Astrocyte (in vitro differentiated cells and primary cell): ENCODE measurements around the gene IGFALS. TPM values are rescaled to one million over a fixed set of nuclear protein-coding genes. Genes with fewer than 3 reads are reported as not detected.

Experiments used
- DNase-seq: peaks from one replicate; pipeline ENCODE4 v3.0.0-alpha.2; 2010; ENCODE audit warnings: low read depth
- FAIRE-seq: peaks from 2 replicates; lab custom pipeline; 2011; peaks lifted over from hg19 to GRCh38; lab: Jason Lieb, UNC
- H2AFZ ChIP-seq: 2 replicates; pipeline ENCODE4 v1.6.0; 2012; ENCODE audit warnings: low read depth, low read length, inconsistent platforms
- H3K27ac ChIP-seq: 2 replicates; pipeline ENCODE4 v1.5.1; 2011; ENCODE audit warnings: low read depth, low read length, inconsistent platforms
- H3K27me3 ChIP-seq: 2 replicates; pipeline ENCODE4 v1.6.0; 2011; ENCODE audit warnings: low read length, inconsistent platforms; ENCODE audit not compliant: insufficient read depth
- H3K36me3 ChIP-seq: 2 replicates; pipeline ENCODE4 v1.5.1; 2011; ENCODE audit warnings: low read length, inconsistent platforms; ENCODE audit not compliant: insufficient read depth
- H3K4me1 ChIP-seq: 2 replicates; pipeline ENCODE4 v1.5.1; 2011; ENCODE audit warnings: low read length, inconsistent platforms; ENCODE audit not compliant: insufficient read depth
- H3K4me2 ChIP-seq: 2 replicates; pipeline ENCODE4 v1.6.0; 2012; ENCODE audit warnings: low read length, inconsistent platforms
- H3K4me3 ChIP-seq: 2 replicates; pipeline ENCODE4 v1.5.1; 2011; ENCODE audit warnings: low read depth, mild to moderate bottlenecking, low read length, inconsistent platforms; ENCODE audit not compliant: insufficient read depth
- H3K79me2 ChIP-seq: 2 replicates; pipeline ENCODE4 v1.6.0; 2012; ENCODE audit warnings: mild to moderate bottlenecking, low read length, inconsistent platforms; ENCODE audit not compliant: insufficient read depth
- H3K9ac ChIP-seq: 2 replicates; pipeline ENCODE4 v1.6.0; 2012; ENCODE audit warnings: mild to moderate bottlenecking, low read length, inconsistent platforms
- H3K9me3 ChIP-seq: 2 replicates; pipeline ENCODE4 v1.5.1; 2012; ENCODE audit warnings: low read depth, mild to moderate bottlenecking, low read length, inconsistent platforms; ENCODE audit not compliant: insufficient read depth
- H4K20me1 ChIP-seq: 2 replicates; pipeline ENCODE4 v1.6.0; 2012; ENCODE audit warnings: low read length, inconsistent platforms; ENCODE audit not compliant: insufficient read depth
- H3K27ac Mint-ChIP-seq: one replicate; pipeline ENCODE4 v1.8.0; 2021; ENCODE audit warnings: mild to moderate bottlenecking, mixed read lengths; ENCODE audit not compliant: unreplicated experiment
- H3K27me3 Mint-ChIP-seq: one replicate; pipeline ENCODE4 v1.8.0; 2021; ENCODE audit warnings: low read depth, mixed read lengths; ENCODE audit not compliant: unreplicated experiment
- H3K36me3 Mint-ChIP-seq: one replicate; pipeline ENCODE4 v1.8.0; 2021; ENCODE audit warnings: low read depth, mixed read lengths; ENCODE audit not compliant: unreplicated experiment
- H3K4me1 Mint-ChIP-seq: one replicate; pipeline ENCODE4 v1.8.0; 2021; ENCODE audit warnings: low read depth, mixed read lengths; ENCODE audit not compliant: unreplicated experiment
- H3K4me3 Mint-ChIP-seq: one replicate; pipeline ENCODE4 v1.8.0; 2021; ENCODE audit warnings: mild to moderate bottlenecking, moderate library complexity, mixed read lengths; ENCODE audit not compliant: unreplicated experiment
- H3K9me3 Mint-ChIP-seq: one replicate; pipeline ENCODE4 v1.8.0; 2021; ENCODE audit warnings: mild to moderate bottlenecking, mixed read lengths; ENCODE audit not compliant: unreplicated experiment
- EZH2 ChIP-seq: IDR thresholded peaks from 2 replicates; pipeline ENCODE4 v1.6.1; 2012; ENCODE audit warnings: mild to moderate bottlenecking, low read length, inconsistent platforms; ENCODE audit not compliant: insufficient read depth
- total RNA-seq: library from RNA; stranded (reverse); gene quantifications from 2 replicates; pipeline ENCODE4 v1.2.1, GENCODE V29; 2021
- TF ChIP-seq, protein P1 (sequence below): IDR thresholded peaks from 2 replicates; pipeline ENCODE4 v1.5.1; 2011; ENCODE audit warnings: low read depth, mild to moderate bottlenecking, inconsistent platforms, low read length, moderate library complexity; ENCODE audit not compliant: insufficient read depth

Gene IGFALS
- total RNA-seq, 1 donor from 2014 or later, result not detected

- H3K27me3 ChIP-seq, result no peaks in the 10 kb centered on the region
- H3K79me2 ChIP-seq, result peaks cover 25% of the 10 kb centered on the region
- H3K4me1 Mint-ChIP-seq, result no peaks in the 10 kb centered on the region
- DNase-seq, result no peak
- H3K4me3 ChIP-seq, result no peak overlapping the region
- no peaks in the 10 kb centered on the region for H3K4me1 ChIP-seq
- no peaks in the 10 kb centered on the region for H3K9me3 ChIP-seq
- no peak overlapping the region for H3K27ac Mint-ChIP-seq
- H3K27me3 Mint-ChIP-seq, result no peaks in the 10 kb centered on the region
- no peaks in the 10 kb centered on the region for H3K9me3 Mint-ChIP-seq
- H2AFZ ChIP-seq, result no peak overlapping the region
- no peak for TF ChIP-seq EZH2
- TF ChIP-seq, protein P1, sequence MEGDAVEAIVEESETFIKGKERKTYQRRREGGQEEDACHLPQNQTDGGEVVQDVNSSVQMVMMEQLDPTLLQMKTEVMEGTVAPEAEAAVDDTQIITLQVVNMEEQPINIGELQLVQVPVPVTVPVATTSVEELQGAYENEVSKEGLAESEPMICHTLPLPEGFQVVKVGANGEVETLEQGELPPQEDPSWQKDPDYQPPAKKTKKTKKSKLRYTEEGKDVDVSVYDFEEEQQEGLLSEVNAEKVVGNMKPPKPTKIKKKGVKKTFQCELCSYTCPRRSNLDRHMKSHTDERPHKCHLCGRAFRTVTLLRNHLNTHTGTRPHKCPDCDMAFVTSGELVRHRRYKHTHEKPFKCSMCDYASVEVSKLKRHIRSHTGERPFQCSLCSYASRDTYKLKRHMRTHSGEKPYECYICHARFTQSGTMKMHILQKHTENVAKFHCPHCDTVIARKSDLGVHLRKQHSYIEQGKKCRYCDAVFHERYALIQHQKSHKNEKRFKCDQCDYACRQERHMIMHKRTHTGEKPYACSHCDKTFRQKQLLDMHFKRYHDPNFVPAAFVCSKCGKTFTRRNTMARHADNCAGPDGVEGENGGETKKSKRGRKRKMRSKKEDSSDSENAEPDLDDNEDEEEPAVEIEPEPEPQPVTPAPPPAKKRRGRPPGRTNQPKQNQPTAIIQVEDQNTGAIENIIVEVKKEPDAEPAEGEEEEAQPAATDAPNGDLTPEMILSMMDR, result no peak
- no peak overlapping the region for H3K4me2 ChIP-seq
- peaks cover 20% of the 10 kb centered on the region for H4K20me1 ChIP-seq
- H3K27ac ChIP-seq, result no peak overlapping the region
- peaks cover 3% of the 10 kb centered on the region for H3K36me3 Mint-ChIP-seq
- H3K9ac ChIP-seq, result no peak overlapping the region
- H3K36me3 ChIP-seq, result no peaks in the 10 kb centered on the region
- no peak for FAIRE-seq
- no peak overlapping the region for H3K4me3 Mint-ChIP-seq
Measured at GRCh38 chr16:1790611-1791255, 2.8 kb downstream of the IGFALS start.

GRCh38 chr16:1790261-1790610, 3.3 kb downstream of the IGFALS start:
- no peaks in the 10 kb centered on the region for H3K27me3 ChIP-seq
- H3K4me2 ChIP-seq, result no peak overlapping the region
- Mint-ChIP-seq H3K36me3 (peaks cover under 1% of the 10 kb centered on the region), H3K9me3 (no peaks in the 10 kb centered on the region), H3K4me1 (no peaks in the 10 kb centered on the region), H3K4me3 (no peak overlapping the region), H3K27me3 (no peaks in the 10 kb centered on the region), H3K27ac (no peak overlapping the region)
- no peaks in the 10 kb centered on the region for H3K9me3 ChIP-seq
- no peak overlapping the region for H2AFZ ChIP-seq
- no peak overlapping the region for H3K9ac ChIP-seq
- peaks cover 30% of the 10 kb centered on the region for H3K79me2 ChIP-seq
- DNase-seq (no peak), FAIRE-seq (no peak)
- H3K4me1 ChIP-seq, result no peaks in the 10 kb centered on the region
- H3K27ac ChIP-seq, result no peak overlapping the region
- H3K4me3 ChIP-seq, result no peak overlapping the region
- peaks cover 25% of the 10 kb centered on the region for H4K20me1 ChIP-seq
- no peak for TF ChIP-seq EZH2
- TF ChIP-seq, protein P1, result no peak
- H3K36me3 ChIP-seq, result no peaks in the 10 kb centered on the region

DNA sequence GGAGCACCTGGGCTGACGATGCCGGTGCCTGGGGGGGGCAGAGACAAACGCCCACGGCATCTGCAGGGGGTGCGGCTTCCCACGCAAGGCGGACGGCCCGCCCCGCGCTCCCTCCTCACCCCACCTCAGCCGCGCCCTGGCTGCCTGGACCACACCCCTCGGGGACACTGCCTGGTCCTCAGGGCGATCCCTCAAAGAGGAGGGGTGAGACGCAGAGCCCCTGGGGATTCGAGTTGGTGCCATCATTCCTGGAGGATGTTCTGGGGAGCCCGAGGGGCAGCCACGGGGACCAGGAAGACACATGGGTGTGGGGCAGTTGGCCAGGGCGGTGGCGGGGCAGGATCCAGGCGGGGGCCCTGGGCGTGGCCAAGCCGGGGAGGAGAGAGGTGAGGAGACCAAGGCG, 3.9 kb downstream of the IGFALS start:
- H3K4me1 ChIP-seq, result no peaks in the 10 kb centered on the region
- no peak overlapping the region for H3K4me3 Mint-ChIP-seq
- peaks cover 36% of the 10 kb centered on the region for H3K79me2 ChIP-seq
- H3K27me3 Mint-ChIP-seq, result no peaks in the 10 kb centered on the region
- no peak for FAIRE-seq
- H3K9me3 ChIP-seq, result no peaks in the 10 kb centered on the region
- H3K4me2 ChIP-seq, result no peak overlapping the region
- TF ChIP-seq EZH2, result no peak
- TF ChIP-seq, protein P1, result no peak
- H2AFZ ChIP-seq, result no peak overlapping the region
- no peak overlapping the region for H3K27ac ChIP-seq
- H3K36me3 ChIP-seq, result peaks cover 2% of the 10 kb centered on the region
- no peak for DNase-seq
- no peak overlapping the region for H3K4me3 ChIP-seq
- H4K20me1 ChIP-seq, result peaks cover 28% of the 10 kb centered on the region
- no peaks in the 10 kb centered on the region for H3K9me3 Mint-ChIP-seq
- no peak overlapping the region for H3K9ac ChIP-seq
- H3K36me3 Mint-ChIP-seq, result no peaks in the 10 kb centered on the region
- no peaks in the 10 kb centered on the region for H3K27me3 ChIP-seq
- H3K27ac Mint-ChIP-seq, result no peak overlapping the region
- no peaks in the 10 kb centered on the region for H3K4me1 Mint-ChIP-seq
